NCI-H2196 (cell line): ENCODE results near the gene IL1R1.

Experiments
- DNase-seq: peaks from one replicate; lab custom pipeline; 2025; ENCODE audit not compliant: unreplicated experiment; lab: John Stamatoyannopoulos, UW

The IL1R1 gene

GRCh38 chr2:102137138-102137537, 5.4 kb upstream of the IL1R1 start:
- no peak for DNase-seq

- no peak for DNase-seq
These were observed 4.2 kb upstream of the IL1R1 start for GRCh38 chr2:102138331-102138730.

- DNase-seq: no peak
These were observed 2.7 kb upstream of the IL1R1 start for GRCh38 chr2:102139851-102140250.

- no peak for DNase-seq
These were observed 2.2 kb upstream of the IL1R1 start for GRCh38 chr2:102140377-102140776.

GRCh38 chr2:102141011-102141943, 1.3 kb upstream of the IL1R1 start:
- DNase-seq: no peak

- no peak for DNase-seq
These were observed 393 bp downstream of the IL1R1 start for GRCh38 chr2:102142829-102143449.

- no peak for DNase-seq
These were observed 972 bp downstream of the IL1R1 start for GRCh38 chr2:102143450-102143985.

GRCh38 chr2:102144128-102144527, 1.6 kb downstream of the IL1R1 start:
- no peak for DNase-seq

- DNase-seq: no peak
These were observed 2.6 kb downstream of the IL1R1 start for GRCh38 chr2:102145107-102145506.

- DNase-seq: no peak
These were observed 3.4 kb downstream of the IL1R1 start for GRCh38 chr2:102145934-102146333.

- DNase-seq: no peak
These were observed 5.4 kb downstream of the IL1R1 start for GRCh38 chr2:102147935-102148334.

GRCh38 chr2:102149243-102149642, 6.7 kb downstream of the IL1R1 start:
- no peak for DNase-seq

- no peak for DNase-seq
These were observed 7.3 kb downstream of the IL1R1 start for GRCh38 chr2:102149644-102150455.

- DNase-seq: no peak
These were observed 11.8 kb downstream of the IL1R1 start for GRCh38 chr2:102154364-102154763.

GRCh38 chr2:102154946-102155702, 12.6 kb downstream of the IL1R1 start:
- no peak for DNase-seq

- DNase-seq: no peak
These were observed 13.4 kb downstream of the IL1R1 start for GRCh38 chr2:102155703-102156515.

- no peak for DNase-seq
These were observed 15.6 kb downstream of the IL1R1 start for GRCh38 chr2:102158011-102158755.

- DNase-seq: no peak
These were observed 16.7 kb downstream of the IL1R1 start for GRCh38 chr2:102159295-102159694.
